Measurements from ENCODE around the gene BCAR1. TPM values are rescaled to one million over a fixed set of nuclear protein-coding genes. Genes with fewer than 3 reads are reported as not detected.

Gene BCAR1
- total RNA-seq, 1 experiment from 2014 or later: 58.6 TPM

- peak overlapping the region; percentile 57 for H3K27ac Mint-ChIP-seq (ENCODE audit: low read depth, unreplicated experiment)
Observed at GRCh38 chr16:75230471-75231110, 20.8 kb downstream of the BCAR1 start.

GRCh38 chr16:75229172-75230031, 22.0 kb downstream of the BCAR1 start:
- no TSS peak for BruUV-seq (replicated peaks)
- Mint-ChIP-seq H3K27ac (ENCODE audit: low read depth, unreplicated experiment) (no peak overlapping the region), H3K4me1 (ENCODE audit: insufficient read depth, unreplicated experiment) (peaks cover 7% of the 10 kb centered on the region), H3K9me3 (ENCODE audit: unreplicated experiment) (no peaks in the 10 kb centered on the region), H3K36me3 (ENCODE audit: insufficient read depth, unreplicated experiment) (peaks cover 69% of the 10 kb centered on the region), H3K27me3 (ENCODE audit: insufficient read depth, unreplicated experiment) (no peaks in the 10 kb centered on the region), H3K4me3 (ENCODE audit: unreplicated experiment) (no peak overlapping the region)
- no peak for DNase-seq (ENCODE audit: unreplicated experiment)
- TF ChIP-seq CTCF (IDR thresholded peaks at IDR 0.05; ENCODE audit: unreplicated experiment): no peak
- intact Hi-C loops (cut with micrococcal nuclease): loop anchor here (5.0 kb wide), 1 partner anchor 173 kb away; no protein-coding TSS in a partner anchor
- ChIA-PET CTCF (interaction anchor here (0.6 to 1.7 kb wide), 6 partner anchors 21 to 172 kb away, joined by 3 to 4 read pairs (median 4); no protein-coding TSS in a partner anchor), POLR2A (no interaction called here)

More at GRCh38 chr16:75230471-75231110, 20.8 kb downstream of the BCAR1 start:
- POLR2A ChIA-PET: interaction anchor here (0.6 kb wide), 1 partner anchor 138 kb away, joined by 3 read pairs; no protein-coding TSS in a partner anchor
- no TSS peak for BruUV-seq (replicated peaks)
- TF ChIP-seq CTCF (IDR thresholded peaks at IDR 0.05; ENCODE audit: unreplicated experiment): no peak
- Mint-ChIP-seq H3K9me3 (ENCODE audit: unreplicated experiment) (no peaks in the 10 kb centered on the region), H3K4me1 (ENCODE audit: insufficient read depth, unreplicated experiment) (peaks cover 7% of the 10 kb centered on the region), H3K36me3 (ENCODE audit: insufficient read depth, unreplicated experiment) (peaks cover 73% of the 10 kb centered on the region), H3K27me3 (ENCODE audit: insufficient read depth, unreplicated experiment) (no peaks in the 10 kb centered on the region), H3K4me3 (ENCODE audit: unreplicated experiment) (no peak overlapping the region)
- CTCF ChIA-PET: interaction anchor here (0.6 to 1.4 kb wide), 4 partner anchors 31 to 161 kb away, joined by 3 to 4 read pairs (median 4); no protein-coding TSS in a partner anchor
- intact Hi-C loops (cut with micrococcal nuclease): loop anchor here (5.0 kb wide), 1 partner anchor 172 kb away; no protein-coding TSS in a partner anchor
- DNase-seq (ENCODE audit: unreplicated experiment): no peak

GRCh38 chr16:75228143-75228976, 23.1 kb downstream of the BCAR1 start:
- DNase-seq (ENCODE audit: unreplicated experiment): no peak
- POLR2A ChIA-PET: no interaction called here
- H3K27ac Mint-ChIP-seq (ENCODE audit: low read depth, unreplicated experiment): no peak overlapping the region

More at GRCh38 chr16:75228143-75228976, 23.1 kb downstream of the BCAR1 start:
- CTCF ChIA-PET: interaction anchor here (0.6 to 1.7 kb wide), 5 partner anchors 22 to 343 kb away, joined by 3 to 4 read pairs (median 4); no protein-coding TSS in a partner anchor
- no peak for TF ChIP-seq CTCF (IDR thresholded peaks at IDR 0.05; ENCODE audit: unreplicated experiment)
- intact Hi-C loops (cut with micrococcal nuclease): no loop called here
- Mint-ChIP-seq H3K36me3 (ENCODE audit: insufficient read depth, unreplicated experiment) (peaks cover 64% of the 10 kb centered on the region), H3K9me3 (ENCODE audit: unreplicated experiment) (no peaks in the 10 kb centered on the region), H3K4me3 (ENCODE audit: unreplicated experiment) (no peak overlapping the region), H3K27me3 (ENCODE audit: insufficient read depth, unreplicated experiment) (no peaks in the 10 kb centered on the region), H3K4me1 (ENCODE audit: insufficient read depth, unreplicated experiment) (no peaks in the 10 kb centered on the region)
- BruUV-seq (replicated peaks): no TSS peak

All from MCF 10A (cell line).